BLaER1 treated with 17β-estradiol and CSF1 and Interleukin-3, amounts not matched to agents 10 nM and 100 nM (cell line): ENCODE results near the gene SDHAF2.
A peak's percentile ranks its signal among the peaks of the same experiment; 100 is the strongest.
"Not testable (repeated sequence)": the region's sequence is repeated elsewhere in the genome, so short reads cannot be mapped to it uniquely, and the experiment has no call there.

Experiments used
- H3K27ac ChIP-seq, 11 experiments: shearing (Covaris generic); formaldehyde crosslinking; 2 replicates each; pipeline ENCODE4 v1.8.1; 2022
- H3K27me3 ChIP-seq, 11 experiments: shearing (Covaris generic); formaldehyde crosslinking; 2 replicates each; pipeline ENCODE4 v1.8.1; 2022
- H3K36me3 ChIP-seq, 11 experiments: shearing (Covaris generic); formaldehyde crosslinking; 2 replicates each; pipeline ENCODE4 v1.8.1; 2022
- H3K4me1 ChIP-seq, 10 experiments: shearing (Covaris generic); formaldehyde crosslinking; 2 replicates each; pipeline ENCODE4 v1.8.1; 2022
- H3K4me2 ChIP-seq, 11 experiments: shearing (Covaris generic); formaldehyde crosslinking; 2 replicates each; pipeline ENCODE4 v1.8.1; 2022
- H3K4me3 ChIP-seq, 10 experiments: shearing (Covaris generic); formaldehyde crosslinking; 2 replicates each; pipeline ENCODE4 v1.8.1; 2022
- H3K9ac ChIP-seq, 11 experiments: shearing (Covaris generic); formaldehyde crosslinking; 2 replicates each; pipeline ENCODE4 v1.8.1; 2022
- H3K9me3 ChIP-seq, 11 experiments: shearing (Covaris generic); formaldehyde crosslinking; replicated peaks in 1 of 11; 2 replicates each; pipeline ENCODE4 v1.8.1; 2022
- H4K20me1 ChIP-seq, 11 experiments: shearing (Covaris generic); formaldehyde crosslinking; 2 replicates each; pipeline ENCODE4 v1.8.1; 2022
- Cebpa-rat ChIP-seq, 11 experiments: shearing (Covaris generic); IDR thresholded peaks; 2 replicates each; pipeline ENCODE4 v1.8.1; 2022

SDHAF2 gene

DNA sequence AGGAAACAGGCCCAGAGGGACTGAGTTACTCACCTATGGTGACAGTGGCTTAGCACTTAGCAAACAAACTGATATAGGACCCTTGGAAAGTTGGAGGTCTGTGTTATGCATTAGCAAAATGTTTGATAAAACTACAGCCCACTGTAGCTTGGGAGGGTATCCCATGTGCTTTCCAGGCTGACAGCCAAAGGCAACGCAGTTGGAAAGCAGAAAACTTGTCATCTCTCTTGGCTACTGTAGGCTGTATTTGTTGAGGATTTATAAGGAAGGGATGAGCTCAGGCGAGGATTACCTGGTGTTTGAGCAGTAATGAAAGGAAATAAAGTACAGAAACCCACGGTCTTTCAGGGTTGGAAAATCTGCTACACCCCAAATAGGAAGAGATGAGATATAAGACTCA lies 23.8 kb downstream of the SDHAF2 start:
- no peaks in the 10 kb centered on the region for H3K27me3 ChIP-seq
- peaks cover 9 to 80% (median 56%) of the 10 kb centered on the region in 11 experiments; a peak in 18 of 22 replicates for H4K20me1 ChIP-seq
- H3K27ac ChIP-seq, result no peak overlapping the region
- peaks cover 63 to 89% (median 72%) of the 10 kb centered on the region in 11 experiments for H3K36me3 ChIP-seq
- no peak overlapping the region for H3K4me3 ChIP-seq
- H3K9me3 ChIP-seq, result no peaks in the 10 kb centered on the region
- no peak overlapping the region for H3K9ac ChIP-seq
- TF ChIP-seq Cebpa-rat (IDR thresholded peaks at IDR 0.05), result no peak
- H3K4me2 ChIP-seq, result no peak overlapping the region
- peaks cover 0 to 9% (median 0%) of the 10 kb centered on the region in 10 experiments; a peak in 4 of 20 replicates for H3K4me1 ChIP-seq

DNA sequence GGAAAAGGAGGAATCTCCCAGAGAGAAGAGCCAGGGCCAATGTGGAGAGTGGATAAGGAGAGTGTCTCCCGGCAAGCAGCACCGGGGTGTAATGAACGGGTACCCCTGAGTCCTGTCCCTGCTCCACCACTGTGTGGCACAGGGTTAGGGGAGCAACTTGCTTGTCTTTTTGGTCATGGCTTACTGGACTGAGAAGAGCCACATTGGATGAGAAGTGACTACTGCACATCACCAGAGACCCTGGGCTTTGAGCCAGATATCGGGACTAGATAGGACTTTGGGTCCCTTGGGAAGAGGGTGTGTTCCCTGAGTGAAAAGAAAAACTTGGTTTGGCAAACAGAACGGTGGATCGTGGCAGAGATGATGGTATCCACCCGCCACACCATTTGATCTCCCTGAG lies 24.6 kb downstream of the SDHAF2 start:
- Histone ChIP-seq H3K9me3 (no peaks in the 10 kb centered on the region), H3K27ac (no peak overlapping the region), H3K4me3 (no peak overlapping the region), H3K9ac (0 out of 22 replicates have a peak overlapping the region, but pooled peaks of 1 of the 11 experiments have one; percentile 29), H3K4me1 (peaks cover 0 to 9% (median 0%) of the 10 kb centered on the region in 10 experiments; a peak in 4 of 20 replicates), H4K20me1 (peaks cover under 1 to 75% (median 48%) of the 10 kb centered on the region in 11 experiments; a peak in 17 of 22 replicates), H3K27me3 (no peaks in the 10 kb centered on the region), H3K36me3 (peaks cover 55 to 81% (median 63%) of the 10 kb centered on the region in 11 experiments), H3K4me2 (no peak overlapping the region)
- no peak for TF ChIP-seq Cebpa-rat (IDR thresholded peaks at IDR 0.05)

DNA sequence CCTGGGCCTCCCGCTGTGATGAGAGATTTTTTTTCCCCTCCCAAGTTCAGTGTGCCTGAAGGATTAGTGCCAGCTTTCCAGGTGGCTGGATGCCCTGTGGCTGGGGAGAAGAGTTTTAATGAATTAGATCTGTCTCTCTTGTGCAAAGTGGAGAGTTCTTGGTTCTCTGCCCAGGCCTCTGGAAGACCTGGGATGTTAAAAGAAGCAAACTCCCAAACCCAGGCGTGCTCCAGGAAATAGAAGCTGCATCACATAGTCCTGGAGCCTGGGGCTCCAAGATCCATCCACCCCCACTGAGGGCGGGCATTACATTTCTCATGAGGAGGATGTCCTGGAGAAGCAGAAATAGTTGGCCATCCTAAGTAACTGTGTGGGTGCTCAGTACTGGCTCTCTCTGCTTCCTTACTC lies 30.6 kb downstream of the SDHAF2 start:
- Histone ChIP-seq H3K9ac (no peak overlapping the region), H4K20me1 (peaks cover 0 to 49% (median 16%) of the 10 kb centered on the region in 11 experiments; a peak in 13 of 22 replicates), H3K4me2 (no peak overlapping the region), H3K27me3 (no peaks in the 10 kb centered on the region), H3K4me1 (no peaks in the 10 kb centered on the region), H3K27ac (no peak overlapping the region), H3K36me3 (peaks cover 24 to 59% (median 38%) of the 10 kb centered on the region in 11 experiments), H3K9me3 (peaks cover 0 to 17% (median 12%) of the 10 kb centered on the region in 11 experiments; a peak in 17 of 22 replicates), H3K4me3 (no peak overlapping the region)
- no peak for TF ChIP-seq Cebpa-rat (IDR thresholded peaks at IDR 0.05)

DNA sequence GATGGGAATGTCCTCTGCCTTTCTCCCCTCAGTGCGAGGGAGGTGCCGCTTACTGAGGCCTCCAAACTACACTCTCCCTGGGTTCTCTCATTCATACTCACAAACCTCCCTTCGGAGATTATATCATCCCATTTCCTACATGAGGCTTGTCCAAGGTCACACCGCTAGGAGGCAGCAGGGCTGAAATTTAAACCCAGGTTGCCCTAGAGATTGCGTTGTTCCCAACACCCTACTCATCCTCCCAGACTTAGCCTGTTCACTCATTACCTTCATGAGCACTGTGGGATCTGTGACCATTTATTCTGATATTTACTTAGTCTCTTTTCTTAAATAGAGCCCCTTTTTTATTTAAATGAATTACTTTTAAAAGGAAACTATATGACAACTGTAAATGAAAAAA lies 31.1 kb downstream of the SDHAF2 start:
- peaks cover 0 to 17% (median 12%) of the 10 kb centered on the region in 11 experiments; a peak in 17 of 22 replicates for H3K9me3 ChIP-seq
- H3K4me1 ChIP-seq, result no peaks in the 10 kb centered on the region
- TF ChIP-seq Cebpa-rat (IDR thresholded peaks at IDR 0.05), result no peak
- peaks cover 20 to 54% (median 34%) of the 10 kb centered on the region in 11 experiments for H3K36me3 ChIP-seq
- no peak overlapping the region for H3K9ac ChIP-seq
- no peak overlapping the region for H3K27ac ChIP-seq
- H3K27me3 ChIP-seq, result no peaks in the 10 kb centered on the region
- peaks cover 0 to 46% (median 12%) of the 10 kb centered on the region in 11 experiments; a peak in 12 of 22 replicates for H4K20me1 ChIP-seq
- no peak overlapping the region for H3K4me3 ChIP-seq
- H3K4me2 ChIP-seq, result no peak overlapping the region

DNA sequence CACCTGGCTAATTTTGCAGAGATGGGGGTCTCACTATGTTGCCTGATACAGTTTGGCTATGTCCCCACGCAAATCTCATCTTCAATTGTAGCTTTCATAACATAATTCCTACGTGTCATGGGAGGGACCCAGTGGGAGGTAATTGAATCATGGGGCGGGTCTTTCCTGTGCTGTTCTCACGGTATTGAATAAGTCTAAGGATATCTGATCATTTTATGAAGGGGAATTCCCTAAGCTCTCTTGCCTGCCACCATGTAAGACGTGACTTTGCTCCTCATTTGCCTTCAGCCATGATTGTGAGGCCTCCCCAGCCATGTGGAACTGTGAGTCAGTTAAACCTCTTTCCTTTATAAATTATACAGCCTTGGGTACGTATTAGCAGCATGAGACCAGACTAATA lies 37.7 kb downstream of the SDHAF2 start:
- Histone ChIP-seq H3K4me1 (peaks cover 0 to 13% (median 7%) of the 10 kb centered on the region in 10 experiments; a peak in 11 of 20 replicates), H4K20me1 (peaks cover 0 to 31% (median 5%) of the 10 kb centered on the region in 11 experiments; a peak in 10 of 22 replicates), H3K36me3 (peaks cover 26 to 72% (median 52%) of the 10 kb centered on the region in 11 experiments), H3K9me3 (peaks cover 0 to 11% (median 9%) of the 10 kb centered on the region in 11 experiments; a peak in 16 of 22 replicates)
- not testable (repeated sequence) for H3K4me2 ChIP-seq, H3K27me3 ChIP-seq, H3K9ac ChIP-seq, H3K4me3 ChIP-seq, H3K27ac ChIP-seq

DNA sequence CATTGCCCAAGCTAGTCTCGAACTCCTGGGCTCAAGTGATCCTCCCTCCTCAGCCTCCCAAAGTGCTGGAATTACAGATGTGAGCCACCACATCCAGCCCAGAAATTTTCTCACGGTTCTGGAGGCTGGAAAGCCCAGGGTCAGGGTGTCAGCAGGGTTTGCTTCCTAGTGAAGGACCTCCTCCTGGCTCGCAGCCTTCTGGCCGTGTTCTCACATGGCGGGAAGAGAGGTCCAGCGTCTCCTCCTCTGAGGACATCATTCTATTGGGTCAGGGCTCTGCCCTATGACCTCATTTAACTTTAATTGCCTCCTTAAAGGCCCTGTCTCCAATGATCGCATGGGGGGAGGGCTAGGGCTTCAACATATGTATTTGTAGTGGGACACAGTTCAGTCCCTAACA lies 38.1 kb downstream of the SDHAF2 start:
- H3K27me3 ChIP-seq, result no peaks in the 10 kb centered on the region
- H4K20me1 ChIP-seq, result peaks cover 0 to 31% (median 5%) of the 10 kb centered on the region in 11 experiments; a peak in 10 of 22 replicates
- no peak for TF ChIP-seq Cebpa-rat (IDR thresholded peaks at IDR 0.05)
- H3K27ac ChIP-seq, result no peak overlapping the region
- H3K36me3 ChIP-seq, result peaks cover 22 to 68% (median 48%) of the 10 kb centered on the region in 11 experiments
- H3K4me3 ChIP-seq, result no peak overlapping the region
- no peak overlapping the region for H3K9ac ChIP-seq
- H3K4me1 ChIP-seq, result peaks cover 0 to 17% (median 7%) of the 10 kb centered on the region in 10 experiments; a peak in 11 of 20 replicates
- no peak overlapping the region for H3K4me2 ChIP-seq
- peaks cover 0 to 7% (median 5%) of the 10 kb centered on the region in 11 experiments; a peak in 11 of 22 replicates for H3K9me3 ChIP-seq

DNA sequence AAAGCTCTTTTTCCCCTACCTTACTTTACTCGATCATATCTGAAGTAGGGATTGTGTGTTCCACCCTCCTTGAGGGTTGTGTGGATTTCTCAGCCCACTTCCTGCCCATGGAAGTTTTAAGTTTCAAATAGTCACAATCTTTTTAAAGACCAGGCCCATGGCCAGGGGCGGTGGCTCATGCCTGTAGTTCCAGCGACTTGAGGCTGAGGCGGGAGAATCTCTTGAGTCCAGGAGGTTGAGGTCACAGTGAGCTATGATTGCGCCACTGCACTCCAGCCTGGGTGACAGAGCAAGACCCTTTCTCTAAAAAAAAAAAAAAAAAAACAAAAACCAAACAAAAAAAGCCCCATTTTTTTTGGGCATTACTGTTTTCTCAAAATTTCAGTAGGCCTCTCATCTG lies 42.4 kb downstream of the SDHAF2 start:
- peaks cover 0 to 34% (median 7%) of the 10 kb centered on the region in 10 experiments; a peak in 11 of 20 replicates for H3K4me1 ChIP-seq
- TF ChIP-seq Cebpa-rat (IDR thresholded peaks at IDR 0.05), result no peak
- no peaks in the 10 kb centered on the region for H3K9me3 ChIP-seq
- peaks cover 17 to 57% (median 40%) of the 10 kb centered on the region in 11 experiments for H3K36me3 ChIP-seq
- no peak overlapping the region for H3K27ac ChIP-seq
- no peaks in the 10 kb centered on the region for H3K27me3 ChIP-seq
- H3K4me2 ChIP-seq, result peak overlapping the region in 3 of 11 experiments; percentile 6 to 37 (median 18); a peak in 2 of 22 replicates
- no peak overlapping the region for H3K4me3 ChIP-seq
- H3K9ac ChIP-seq, result 0 out of 22 replicates have a peak overlapping the region, but pooled peaks of 1 of the 11 experiments have one; percentile 20
- peaks cover 0 to 48% (median 9%) of the 10 kb centered on the region in 11 experiments; a peak in 15 of 22 replicates for H4K20me1 ChIP-seq

DNA sequence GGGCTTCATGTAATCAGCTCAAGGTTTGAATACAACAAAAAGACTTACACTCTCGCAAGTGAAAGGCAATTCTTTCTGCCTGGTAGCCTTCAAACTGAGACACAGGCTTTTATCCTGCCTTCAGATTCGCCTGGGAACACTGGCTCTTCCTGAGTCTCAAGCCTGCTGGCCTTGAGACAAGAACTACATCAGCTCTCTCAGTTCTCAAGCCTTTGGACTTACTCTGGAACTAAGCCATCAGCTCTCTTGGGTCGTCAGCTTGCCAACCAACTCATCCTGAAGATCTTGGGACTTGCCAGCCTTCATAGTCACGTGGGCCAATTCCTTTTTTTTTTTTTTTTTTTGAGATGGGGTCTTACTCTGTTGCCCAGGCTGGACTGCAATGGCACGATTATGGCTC lies 42.9 kb downstream of the SDHAF2 start:
- no peaks in the 10 kb centered on the region for H3K27me3 ChIP-seq
- TF ChIP-seq Cebpa-rat (IDR thresholded peaks at IDR 0.05), result no peak
- H3K27ac ChIP-seq, result no peak overlapping the region
- H3K4me3 ChIP-seq, result no peak overlapping the region
- H3K4me1 ChIP-seq, result peaks cover 0 to 34% (median 8%) of the 10 kb centered on the region in 10 experiments; a peak in 14 of 20 replicates
- H3K9me3 ChIP-seq, result no peaks in the 10 kb centered on the region
- H4K20me1 ChIP-seq, result peaks cover 0 to 48% (median 8%) of the 10 kb centered on the region in 11 experiments; a peak in 17 of 22 replicates
- H3K9ac ChIP-seq, result no peak overlapping the region
- peak overlapping the region in 2 of 11 experiments; percentile 31 to 41; a peak in 2 of 22 replicates for H3K4me2 ChIP-seq
- H3K36me3 ChIP-seq, result peaks cover 16 to 52% (median 34%) of the 10 kb centered on the region in 11 experiments

DNA sequence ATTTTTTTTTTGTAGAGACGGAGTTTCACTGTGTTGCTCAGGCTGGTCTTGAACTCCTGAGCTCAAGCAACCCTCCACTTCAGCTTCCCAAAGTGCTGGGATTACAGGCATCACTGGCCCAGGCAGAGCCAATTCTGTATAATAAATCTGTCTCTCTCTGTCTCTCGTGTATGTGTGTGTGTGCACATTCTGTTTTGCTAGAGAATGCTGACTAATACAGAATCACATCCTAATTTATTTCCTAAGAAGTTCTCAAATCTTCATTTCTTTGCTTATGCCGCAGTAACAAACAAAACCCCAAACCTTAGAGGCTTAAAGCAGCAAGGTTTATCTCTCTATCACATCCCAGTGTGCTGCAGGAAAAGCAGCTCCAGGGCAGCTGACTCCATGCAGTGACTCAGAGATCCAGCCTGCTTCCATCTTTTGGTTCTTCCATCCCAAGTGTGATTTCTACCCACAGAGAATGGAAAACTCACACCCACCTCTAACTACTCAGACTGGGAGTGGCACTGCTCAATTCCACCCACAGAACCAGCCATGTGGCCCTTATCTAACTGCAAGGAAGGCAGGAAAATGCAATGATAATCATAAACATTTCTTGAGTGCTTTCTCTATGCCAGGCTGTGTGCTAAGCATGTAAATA lies 43.6 kb downstream of the SDHAF2 start:
- TF ChIP-seq Cebpa-rat (IDR thresholded peaks at IDR 0.05), result no peak
- Histone ChIP-seq H3K27ac (no peak overlapping the region), H3K36me3 (peaks cover 10 to 46% (median 28%) of the 10 kb centered on the region in 11 experiments), H3K9ac (no peak overlapping the region), H3K4me3 (no peak overlapping the region), H3K4me1 (peaks cover 0 to 36% (median 10%) of the 10 kb centered on the region in 10 experiments; a peak in 14 of 20 replicates), H3K9me3 (no peaks in the 10 kb centered on the region), H3K4me2 (peak overlapping the region in 2 of 11 experiments; percentile 31 to 41; a peak in 2 of 22 replicates), H3K27me3 (no peaks in the 10 kb centered on the region), H4K20me1 (peaks cover 0 to 48% (median 8%) of the 10 kb centered on the region in 11 experiments; a peak in 15 of 22 replicates)
